ENCODE measurements around the gene MBD2.
A peak's percentile ranks its signal among the peaks of the same experiment; 100 is the strongest.

Gene MBD2

GRCh38 chr18:54202851-54203250 is 21.6 kb downstream of the MBD2 start:
- no peak for DNase-seq (ENCODE audit: low read depth, low spot score)

- no peak for DNase-seq (ENCODE audit: low read depth, low spot score)
Observed at GRCh38 chr18:54197747-54198411, 26.6 kb downstream of the MBD2 start.

- no peak for DNase-seq (ENCODE audit: low read depth, low spot score)
Observed at GRCh38 chr18:54193786-54194185, 30.7 kb downstream of the MBD2 start.

GRCh38 chr18:54192900-54193299 is 31.6 kb downstream of the MBD2 start:
- DNase-seq (ENCODE audit: low read depth, low spot score): no peak

- no peak for DNase-seq (ENCODE audit: low read depth, low spot score)
Observed at GRCh38 chr18:54192415-54192814, 32.1 kb downstream of the MBD2 start.

GRCh38 chr18:54191352-54191751 is 33.1 kb downstream of the MBD2 start:
- DNase-seq (ENCODE audit: low read depth, low spot score): peak; percentile 81

GRCh38 chr18:54187372-54187771 is 37.1 kb downstream of the MBD2 start:
- DNase-seq (ENCODE audit: low read depth, low spot score): peak; percentile 24

- DNase-seq (ENCODE audit: low read depth, low spot score): no peak
Observed at GRCh38 chr18:54184836-54185235, 39.6 kb downstream of the MBD2 start.

- no peak for DNase-seq (ENCODE audit: low read depth, low spot score)
Observed at GRCh38 chr18:54183390-54183789, 41.1 kb downstream of the MBD2 start.

- no peak for DNase-seq (ENCODE audit: low read depth, low spot score)
Observed at GRCh38 chr18:54181856-54182602, 42.4 kb downstream of the MBD2 start.

- no peak for DNase-seq (ENCODE audit: low read depth, low spot score)
Observed at GRCh38 chr18:54173980-54174630, 50.4 kb downstream of the MBD2 start.

- no peak for DNase-seq (ENCODE audit: low read depth, low spot score)
Observed at GRCh38 chr18:54173250-54173649, 51.2 kb downstream of the MBD2 start.

- no peak for DNase-seq (ENCODE audit: low read depth, low spot score)
Observed at GRCh38 chr18:54169431-54170403, 54.8 kb downstream of the MBD2 start.

GRCh38 chr18:54165450-54165849 is 59.0 kb downstream of the MBD2 start:
- no peak for DNase-seq (ENCODE audit: low read depth, low spot score)

GRCh38 chr18:54163453-54163852 is 61.0 kb downstream of the MBD2 start:
- no peak for DNase-seq (ENCODE audit: low read depth, low spot score)

- DNase-seq (ENCODE audit: low read depth, low spot score): no peak
Observed at GRCh38 chr18:54162431-54162830, 62.0 kb downstream of the MBD2 start.

GRCh38 chr18:54161267-54161666 is 63.2 kb downstream of the MBD2 start:
- DNase-seq (ENCODE audit: low read depth, low spot score): no peak

GRCh38 chr18:54159906-54160305 is 64.6 kb downstream of the MBD2 start:
- DNase-seq (ENCODE audit: low read depth, low spot score): no peak

GRCh38 chr18:54157646-54158385 is 66.7 kb downstream of the MBD2 start:
- DNase-seq (ENCODE audit: low read depth, low spot score): no peak

- DNase-seq (ENCODE audit: low read depth, low spot score): no peak
Observed at GRCh38 chr18:54155412-54155811, 69.1 kb downstream of the MBD2 start.

GRCh38 chr18:54154231-54154630 is 70.2 kb downstream of the MBD2 start:
- DNase-seq (ENCODE audit: low read depth, low spot score): no peak

Measured in ELF-1 (cell line).